GM18867 (cell line): ENCODE data around the gene COPS4.
"Not testable (repeated sequence)": the region's sequence is repeated elsewhere in the genome, so short reads cannot be mapped to it uniquely, and the experiment has no call there.

Source experiments
- ATAC-seq: cut with Tn5 transposase; IDR thresholded peaks from one replicate; pipeline ENCODE4 v1.9.1; 2021; ENCODE audit warnings: mild to moderate bottlenecking, moderate library complexity; ENCODE audit not compliant: unreplicated experiment

The COPS4 gene

GRCh38 chr4:83080561-83080960 is 45.6 kb downstream of the COPS4 start:
- no peak for ATAC-seq

DNA sequence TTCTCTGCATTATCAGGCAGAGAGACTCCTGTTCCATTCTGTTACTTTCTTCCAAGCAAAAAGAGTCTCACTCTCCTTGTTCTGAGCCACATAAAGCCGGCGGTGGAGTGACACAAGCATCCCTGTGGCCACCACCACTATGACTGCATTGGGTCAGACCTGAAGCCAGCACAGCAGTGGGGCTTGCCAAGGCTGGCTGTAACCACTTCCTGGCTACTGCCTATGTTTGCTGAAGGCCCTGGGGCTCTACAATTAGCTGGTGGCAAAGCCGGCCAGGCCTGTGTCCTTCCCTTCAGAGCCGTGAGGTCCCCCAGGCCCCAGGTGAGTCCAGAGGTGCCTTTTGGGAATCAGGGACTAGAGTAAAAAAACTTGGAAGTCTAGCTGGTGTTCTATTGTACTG is 47.8 kb downstream of the COPS4 start:
- ATAC-seq, result no peak

- ATAC-seq, result peak; percentile 39
Observed at GRCh38 chr4:83083925-83084475, 49.0 kb downstream of the COPS4 start.

GRCh38 chr4:83084956-83085355 is 50.0 kb downstream of the COPS4 start:
- ATAC-seq, result not testable (repeated sequence)

GRCh38 chr4:83089410-83090157 is 54.6 kb downstream of the COPS4 start:
- no peak for ATAC-seq

GRCh38 chr4:83093060-83093640 is 58.2 kb downstream of the COPS4 start:
- ATAC-seq, result no peak

- ATAC-seq, result no peak
Observed at GRCh38 chr4:83096397-83096796, 61.4 kb downstream of the COPS4 start.

- no peak for ATAC-seq
Observed at GRCh38 chr4:83104991-83105390, 70.0 kb downstream of the COPS4 start.

DNA sequence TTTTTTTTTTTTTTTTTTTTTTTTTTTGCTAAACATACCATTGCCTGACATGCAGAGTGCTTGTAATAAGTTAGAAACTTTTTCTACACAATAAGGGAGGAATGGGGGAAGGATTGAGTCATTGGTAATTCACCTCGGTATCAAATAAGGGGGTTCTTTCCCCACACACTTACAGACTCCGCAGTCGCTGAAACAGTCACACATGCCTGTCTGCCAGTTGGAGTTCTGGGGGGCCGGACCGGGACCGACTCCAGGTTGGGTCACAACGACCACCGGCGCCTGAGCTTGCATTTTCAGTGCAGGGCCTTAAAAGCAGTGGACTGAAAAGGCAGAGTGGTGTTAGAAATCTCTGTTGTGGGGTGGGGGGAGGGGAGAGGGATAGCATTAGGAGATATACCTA is 72.6 kb downstream of the COPS4 start:
- no peak for ATAC-seq

- no peak for ATAC-seq
Observed at GRCh38 chr4:83108101-83108861, 73.3 kb downstream of the COPS4 start.

DNA sequence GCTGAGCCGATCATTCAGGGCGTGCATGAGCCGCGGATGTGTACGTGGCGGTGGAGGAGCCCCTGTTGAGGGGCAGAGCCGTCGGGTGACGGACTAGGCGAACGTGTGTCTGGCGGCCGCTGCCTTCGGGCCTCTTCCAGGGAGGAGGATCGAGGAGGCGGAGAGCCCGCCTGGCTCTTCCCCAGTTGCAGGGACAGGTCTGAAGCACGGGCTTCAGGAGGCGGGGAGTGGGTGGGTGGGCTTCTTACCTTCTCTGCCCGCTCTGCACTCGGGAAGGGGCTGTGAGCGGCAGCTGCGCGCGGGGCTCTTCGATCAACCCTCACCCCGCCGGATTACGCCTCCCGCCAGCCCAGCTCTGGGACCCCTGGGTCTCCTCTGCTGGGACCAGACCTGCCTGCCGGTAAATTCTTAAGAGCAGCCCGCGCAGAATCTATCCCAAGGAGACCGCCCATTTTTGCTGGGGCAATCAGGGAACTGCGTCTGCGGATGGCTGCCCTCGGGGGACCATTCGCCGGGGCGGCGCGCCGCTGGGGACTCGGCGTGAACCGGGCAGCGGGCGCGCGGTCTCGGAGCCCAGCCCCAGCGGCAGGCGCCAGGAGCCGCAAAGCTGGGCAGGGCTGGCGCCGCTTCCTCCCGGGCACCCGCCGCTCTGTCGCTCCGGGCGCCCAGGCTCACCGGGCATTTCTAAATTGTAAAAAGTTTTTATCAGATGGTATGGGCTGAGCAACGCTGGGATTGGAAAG is 74.7 kb downstream of the COPS4 start:
- peak; percentile 24 for ATAC-seq

DNA sequence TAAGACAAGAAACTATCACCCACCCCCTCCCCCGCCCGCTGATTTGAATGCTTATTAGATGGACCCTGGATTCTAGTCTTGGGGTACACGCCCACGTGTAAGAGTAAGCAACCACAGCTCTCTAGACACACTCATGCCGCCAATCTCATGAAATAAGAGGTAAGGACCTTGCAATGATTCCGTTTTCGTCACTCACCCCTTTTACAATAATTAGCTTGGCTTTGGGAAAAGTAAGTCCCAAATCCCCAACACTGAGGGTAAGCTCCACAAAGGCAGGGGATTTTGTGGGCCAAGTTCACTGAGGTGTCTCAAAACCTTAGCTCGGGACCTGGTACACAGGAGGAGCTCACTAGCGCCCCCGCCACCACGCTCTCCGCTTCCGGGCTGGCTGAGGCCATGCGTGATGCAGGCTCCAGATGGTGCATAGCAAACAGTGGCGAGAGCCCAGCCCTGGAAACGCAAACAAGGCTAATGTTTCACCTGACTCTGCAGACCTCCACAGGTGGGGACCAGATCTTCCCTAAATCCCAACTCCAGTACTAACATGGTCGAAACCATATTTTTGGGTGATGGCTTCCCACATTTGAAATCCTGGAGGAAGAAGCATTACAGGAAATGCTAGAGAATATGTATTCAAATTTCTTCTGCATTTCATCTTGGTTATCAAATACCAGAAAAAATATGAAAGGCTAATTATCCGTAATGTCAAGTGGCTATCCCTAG is 75.4 kb downstream of the COPS4 start:
- peak; percentile 74 for ATAC-seq

DNA sequence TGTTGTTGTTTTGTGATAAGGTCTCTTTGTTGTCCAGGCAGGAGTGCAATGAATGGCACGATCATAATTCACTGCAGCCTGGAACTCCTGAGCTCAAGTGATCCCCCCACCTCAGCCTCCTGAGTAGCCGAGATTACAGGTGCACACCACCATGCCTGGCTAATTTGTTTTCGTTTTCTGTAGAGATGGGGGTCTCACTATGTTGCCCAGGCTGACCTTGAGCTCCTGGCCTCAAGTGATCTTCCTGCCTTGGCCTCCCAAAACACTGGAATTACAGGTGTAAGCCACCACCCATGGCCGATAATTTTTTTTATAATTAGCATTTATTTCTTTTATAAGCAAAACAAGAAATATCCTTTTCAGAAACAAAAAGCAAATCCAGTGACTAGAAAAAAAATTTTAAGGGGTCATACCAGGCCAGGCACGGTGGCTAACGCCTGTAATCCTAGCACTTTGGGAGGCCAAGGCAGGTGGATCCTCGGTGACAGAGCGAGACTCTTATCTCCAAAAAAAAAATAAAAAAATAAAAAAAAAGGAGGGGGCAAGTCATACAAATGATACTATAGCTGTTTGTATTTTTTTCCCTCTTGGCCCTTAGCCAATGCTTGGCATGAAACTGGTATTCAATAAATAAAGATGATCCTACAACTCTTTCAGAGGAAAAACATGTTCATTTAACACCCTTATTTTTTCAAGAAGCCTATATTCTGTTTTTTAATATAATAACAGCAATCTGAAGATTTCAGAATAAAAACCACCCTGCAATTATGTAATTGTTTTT is 76.2 kb downstream of the COPS4 start:
- no peak for ATAC-seq

DNA sequence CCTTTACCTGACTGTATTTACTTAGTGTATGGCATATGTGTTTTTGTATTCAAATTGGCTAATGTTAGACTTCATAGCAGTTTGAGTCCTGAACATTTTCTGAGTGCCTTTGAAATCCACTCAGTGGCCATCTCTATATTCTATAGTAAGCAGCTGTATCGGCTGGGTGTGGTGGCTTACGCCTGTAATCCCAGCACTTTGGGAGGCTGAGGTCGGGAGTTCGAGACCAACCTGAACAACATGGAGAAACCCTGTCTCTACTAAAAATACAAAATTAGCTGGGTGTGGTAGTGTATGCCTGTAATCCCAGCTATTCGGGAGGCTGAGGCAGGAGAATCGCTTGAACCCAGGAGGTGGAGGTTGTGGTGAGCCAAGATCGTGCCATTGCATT is 76.8 kb downstream of the COPS4 start:
- ATAC-seq, result not testable (repeated sequence)

DNA sequence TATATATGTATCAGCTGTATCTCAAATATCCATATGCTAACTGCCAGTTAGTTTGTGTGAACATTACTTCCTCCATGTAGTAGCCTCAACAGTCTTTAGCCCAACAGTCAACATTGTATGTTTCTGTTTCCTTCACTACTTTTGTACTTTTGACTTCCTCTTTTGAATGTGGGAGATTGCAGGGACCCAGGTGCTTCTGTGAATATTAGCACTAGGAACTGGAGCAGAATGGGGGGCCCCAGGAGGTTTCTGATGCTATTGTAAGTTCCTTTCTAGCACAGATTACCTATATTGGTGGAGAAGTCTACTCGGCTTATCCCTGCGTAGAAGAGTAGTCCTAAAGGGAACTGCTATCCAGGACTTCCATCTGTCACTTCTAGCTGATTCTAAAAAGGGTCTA is 77.2 kb downstream of the COPS4 start:
- ATAC-seq, result peak; percentile 37

DNA sequence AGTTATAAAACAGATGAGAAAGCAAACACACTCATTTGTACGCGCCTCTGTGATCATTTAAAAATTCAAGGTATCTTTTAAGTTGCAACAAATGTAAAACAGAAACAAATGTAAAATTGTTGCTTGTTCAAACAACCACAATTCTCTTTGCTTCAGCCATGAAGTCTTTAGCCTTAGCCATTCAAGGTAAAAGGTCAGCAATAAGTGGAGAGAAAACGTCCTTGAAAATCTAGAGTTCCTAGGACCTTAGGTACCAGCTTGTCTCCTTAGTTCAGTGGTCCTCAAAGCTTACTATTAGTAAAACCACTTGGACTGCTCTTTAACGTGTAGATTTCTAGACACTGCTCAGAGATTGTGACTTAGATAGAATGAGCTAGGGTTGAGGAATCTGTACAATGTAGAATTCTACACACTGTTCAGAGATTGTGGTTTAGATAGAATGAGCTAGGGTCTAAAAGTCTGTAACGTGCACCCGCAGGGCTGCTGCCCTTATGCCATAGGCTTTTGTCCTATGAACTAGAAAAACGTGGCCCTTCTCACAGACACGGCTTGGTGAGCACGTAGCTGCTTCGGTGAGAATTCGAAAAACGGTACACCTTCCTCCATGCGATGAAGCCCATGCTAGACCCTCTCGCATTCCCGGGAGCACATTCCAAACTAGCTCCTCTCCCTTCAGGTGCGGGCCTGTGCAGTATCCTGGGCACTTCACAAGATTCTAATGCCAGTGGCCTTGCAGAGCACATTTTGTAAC is 77.9 kb downstream of the COPS4 start:
- ATAC-seq, result no peak

DNA sequence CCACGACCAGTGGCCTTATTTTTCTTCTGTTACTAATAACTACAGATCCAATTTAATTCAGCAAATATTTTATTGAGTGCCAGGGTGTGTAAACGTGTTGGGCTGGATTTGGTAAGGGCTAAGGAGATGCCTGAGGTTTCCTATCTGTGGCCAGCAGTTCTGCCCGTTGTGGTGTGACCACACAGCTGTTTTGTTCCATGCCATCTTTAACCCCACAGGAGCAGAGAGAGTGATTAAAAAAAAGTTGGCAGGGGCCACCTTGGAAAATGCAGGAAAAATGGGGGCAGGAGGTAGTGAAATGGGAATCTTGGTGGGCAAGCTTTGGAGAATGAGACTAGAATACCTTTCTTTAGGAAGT is 78.4 kb downstream of the COPS4 start:
- ATAC-seq, result no peak

DNA sequence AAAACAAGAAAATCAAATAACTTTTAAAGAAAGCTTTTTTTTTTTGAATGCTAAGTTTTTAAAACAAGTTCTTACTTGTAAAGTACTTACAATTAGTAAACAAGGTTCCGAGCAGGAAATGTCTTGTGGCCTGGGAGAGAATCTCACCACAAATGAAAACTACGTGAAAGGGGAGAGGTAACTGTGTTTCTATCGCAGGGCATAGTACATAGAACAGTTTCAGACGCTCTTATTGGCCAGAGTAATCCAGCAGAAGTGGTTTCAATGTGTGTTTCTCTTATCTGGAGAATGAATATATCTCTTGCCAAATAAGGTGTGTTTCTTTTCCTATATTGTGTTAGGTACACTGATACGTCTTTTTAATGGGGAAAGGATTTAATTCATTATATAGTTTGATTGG is 79.6 kb downstream of the COPS4 start, which contains the start of gene PLAC8:
Gene PLAC8 (minus strand): TSS at position 154 of the 400 bp plus-strand sequence. CDS start 6,808 bp downstream, outside the sequence.
- ATAC-seq, result peak; percentile 37

- no peak for ATAC-seq
Observed at GRCh38 chr4:83115000-83115399, 80.0 kb downstream of the COPS4 start.
